ENCODE data around the gene PDCD4. TPM values are rescaled to one million over a fixed set of nuclear protein-coding genes. Genes with fewer than 3 reads are reported as not detected.

The PDCD4 gene
- total and polyA plus RNA-seq, 2 of the 8 experiments (the other 6 are each of a cell fraction or from before 2014, with no cell fraction given) = 3.3 to 26.8 TPM

DNA sequence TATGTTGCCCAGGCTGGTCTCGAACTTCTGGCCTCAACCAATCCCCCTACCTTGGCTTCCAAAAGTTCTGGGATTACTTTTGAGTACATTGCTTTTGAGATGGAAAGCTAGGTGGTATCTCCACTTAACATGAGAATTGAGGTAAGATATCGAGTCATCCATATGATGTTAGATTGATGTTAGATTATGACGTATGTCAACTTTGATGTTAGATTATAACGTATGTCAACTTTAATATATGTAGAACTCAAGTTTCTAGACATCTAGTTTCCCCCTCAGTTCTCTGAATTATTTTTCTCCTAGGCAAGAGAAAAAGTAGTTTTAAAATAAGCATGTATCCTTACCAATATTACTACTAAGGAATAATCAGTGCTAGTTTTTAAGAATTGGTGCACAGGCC lies 67.7 kb downstream of the PDCD4 start:
- no peaks in the 10 kb centered on the region for H3K23me2 ChIP-seq (ENCODE audit: low read depth, low read length)
- no peak overlapping the region for H4K91ac ChIP-seq (replicated peaks; ENCODE audit: insufficient read length, low read length)
- H3K4me3 ChIP-seq (ENCODE audit: extremely low read depth in 1 of 4, insufficient read depth in 2 of 4, low read depth in 3 of 4, low read length in 4 of 4) = no peak overlapping the region
- no peak overlapping the region for H3K23ac ChIP-seq (ENCODE audit: insufficient read length)
- H3K4me1 ChIP-seq (replicated peaks in 1 of 4; ENCODE audit: control insufficient read depth in 3 of 4, insufficient read depth in 4 of 4, low read length in 3 of 4) = no peaks in the 10 kb centered on the region
- no peak overlapping the region for H2AFZ ChIP-seq (ENCODE audit: low read length)
- no peak overlapping the region for H3K27ac ChIP-seq (ENCODE audit: low read depth, low read length)
- POLR2A ChIA-PET (ENCODE audit: partially characterized antibody) = no interaction called here
- TF ChIP-seq RNF2 (IDR thresholded peaks at IDR 0.05; ENCODE audit: borderline replicate concordance, low read depth, low read length, missing control alignments, poor library complexity, severe bottlenecking) (no peak), CEBPB (IDR thresholded peaks at IDR 0.05; ENCODE audit: low read depth, low read length) (no peak), EP300 (IDR thresholded peaks at IDR 0.05; ENCODE audit: borderline replicate concordance in 1 of 2, low read depth in 2 of 2, low read length in 2 of 2) (no peak), SP2 (IDR thresholded peaks at IDR 0.05; ENCODE audit: low read length) (no peak), BRCA1 (IDR thresholded peaks at IDR 0.05; ENCODE audit: low read depth, low read length) (no peak), SIX5 (IDR thresholded peaks at IDR 0.05; ENCODE audit: low read depth, low read length) (no peak), TBP (IDR thresholded peaks at IDR 0.05; ENCODE audit: low read depth, low read length) (no peak), NRF1 (IDR thresholded peaks at IDR 0.05; ENCODE audit: low read depth, low read length) (no peak), TAF7 (optimal IDR thresholded peaks at IDR 0.05; ENCODE audit: borderline replicate concordance, low read depth, low read length) (no peak), RFX5 (IDR thresholded peaks at IDR 0.05; ENCODE audit: borderline replicate concordance, low read depth, low read length) (no peak), KDM1A (IDR thresholded peaks at IDR 0.05; ENCODE audit: borderline replicate concordance, low read length) (no peak), RAD21 (IDR thresholded peaks at IDR 0.05 in 1 of 2, conservative IDR thresholded peaks at IDR 0.05 in 1 of 2; ENCODE audit: low read depth in 2 of 2, low read length in 2 of 2) (no peak), SP1 (IDR thresholded peaks at IDR 0.05; ENCODE audit: low read depth, low read length) (no peak)
- TF ChIP-seq, protein P1, sequence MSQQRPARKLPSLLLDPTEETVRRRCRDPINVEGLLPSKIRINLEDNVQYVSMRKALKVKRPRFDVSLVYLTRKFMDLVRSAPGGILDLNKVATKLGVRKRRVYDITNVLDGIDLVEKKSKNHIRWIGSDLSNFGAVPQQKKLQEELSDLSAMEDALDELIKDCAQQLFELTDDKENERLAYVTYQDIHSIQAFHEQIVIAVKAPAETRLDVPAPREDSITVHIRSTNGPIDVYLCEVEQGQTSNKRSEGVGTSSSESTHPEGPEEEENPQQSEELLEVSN (IDR thresholded peaks at IDR 0.05) = no peak
- H2BK5ac ChIP-seq (ENCODE audit: low read depth, low read length) = no peak overlapping the region
- no peaks in the 10 kb centered on the region for H3K27me3 ChIP-seq (replicated peaks in 1 of 4; ENCODE audit: control insufficient read depth in 3 of 4, extremely low read depth in 1 of 4, insufficient read depth in 3 of 4, low read length in 3 of 4)
- H3K79me1 ChIP-seq (ENCODE audit: low read depth, low read length) = peaks cover 4% of the 10 kb centered on the region
- no peak overlapping the region for H3K14ac ChIP-seq (ENCODE audit: insufficient read length)
- no peak overlapping the region for H2BK20ac ChIP-seq (ENCODE audit: low read length)
- no peak overlapping the region for H2BK12ac ChIP-seq (ENCODE audit: low read depth, low read length)
- no peaks in the 10 kb centered on the region for H3K36me3 ChIP-seq (ENCODE audit: control insufficient read depth in 2 of 4, insufficient read depth in 4 of 4, low read length in 3 of 4)
- H2BK15ac ChIP-seq (ENCODE audit: low read length) = no peak overlapping the region
- H4K20me1 ChIP-seq (replicated peaks in 1 of 2; ENCODE audit: control insufficient read depth in 1 of 2, insufficient read depth in 2 of 2, low read length in 2 of 2) = peaks cover 0 to 4% of the 10 kb centered on the region in 2 experiments
- no peak overlapping the region for H3K56ac ChIP-seq (replicated peaks; ENCODE audit: insufficient read length, low read depth, low read length)
- no peak overlapping the region for H4K5ac ChIP-seq (ENCODE audit: insufficient read length, low read depth, low read length)
- H3K79me2 ChIP-seq (ENCODE audit: control insufficient read depth in 1 of 2, insufficient read depth in 2 of 2, low read length in 2 of 2) = peaks cover 0 to 88% of the 10 kb centered on the region in 2 experiments; a peak in 3 of 4 replicates
- FAIRE-seq = no peak
- H2BK120ac ChIP-seq (replicated peaks; ENCODE audit: low read depth, low read length) = no peak overlapping the region
- CTCF ChIA-PET (ENCODE audit: partially characterized antibody) = no interaction called here
- no peak overlapping the region for H3K9ac ChIP-seq (replicated peaks in 1 of 4; ENCODE audit: extremely low read depth in 1 of 4, low read depth in 3 of 4, low read length in 3 of 4)
- 88% methylated on average over 4 of the region's 4 CpGs; no CpG with 5 or more reads in 1 of the 2 experiments for WGBS, 2 experiments (ENCODE audit: extremely low coverage in 1 of 2, insufficient coverage in 1 of 2, insufficient read length in 1 of 2, insufficient replicate concordance in 2 of 2, low coverage in 1 of 2, low lambda C conversion rate in 2 of 2, missing lambda C conversion rate in 1 of 2)
- no peak overlapping the region for H3K18ac ChIP-seq (ENCODE audit: extremely low read depth, low read length)
- no peak for DNase-seq (ENCODE audit: low read depth in 1 of 2, low spot score in 2 of 2)
- H3K9me3 ChIP-seq (ENCODE audit: insufficient read depth in 2 of 2, low read depth in 1 of 2, low read length in 1 of 2) = no peaks in the 10 kb centered on the region
- no peak overlapping the region for H3K4me2 ChIP-seq (ENCODE audit: insufficient read depth in 1 of 2, low read depth in 2 of 2, low read length in 2 of 2)
- H4K8ac ChIP-seq (ENCODE audit: extremely low read depth, insufficient read depth, low read length) = no peak overlapping the region
- H2AK5ac ChIP-seq (ENCODE audit: low read depth, low read length) = no peak overlapping the region
- no peak overlapping the region for H3K4ac ChIP-seq (replicated peaks; ENCODE audit: insufficient read length, low read depth, low read length)
